NB4 (cell line): Measurements from ENCODE around the gene TTC1.
"Not testable (repeated sequence)": the region's sequence is repeated elsewhere in the genome, so short reads cannot be mapped to it uniquely, and the experiment has no call there.

Experiments
- POLR2A ChIP-seq: IDR thresholded peaks from 2 replicates; pipeline ENCODE4 v1.6.1; 2011; ENCODE audit warnings: mild to moderate bottlenecking; ENCODE audit not compliant: insufficient read length; ENCODE audit errors: extremely low read depth
- TF ChIP-seq, protein P1 (sequence below): IDR thresholded peaks from one replicate; pipeline ENCODE4 v1.5.1; 2012; ENCODE audit warnings: low read depth, low read length

DNA sequence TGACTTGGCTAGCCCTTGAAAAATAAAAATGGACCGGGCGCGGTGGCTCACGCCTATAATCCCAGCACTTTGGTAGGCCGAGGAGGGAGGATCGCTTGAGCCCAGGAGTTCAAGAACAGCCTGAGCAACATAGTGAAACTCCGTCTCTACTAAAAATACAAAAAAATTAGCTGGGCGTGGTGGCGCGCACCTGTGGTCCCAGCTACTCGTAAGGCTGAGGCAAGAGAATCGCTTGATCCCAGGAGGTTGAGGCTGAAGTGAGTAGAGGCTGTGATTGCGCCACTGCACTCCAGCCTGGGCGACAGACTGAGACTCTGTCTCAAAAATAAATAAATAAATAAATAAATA lies 436 bp upstream of the TTC1 start:
- TF ChIP-seq, protein P1, sequence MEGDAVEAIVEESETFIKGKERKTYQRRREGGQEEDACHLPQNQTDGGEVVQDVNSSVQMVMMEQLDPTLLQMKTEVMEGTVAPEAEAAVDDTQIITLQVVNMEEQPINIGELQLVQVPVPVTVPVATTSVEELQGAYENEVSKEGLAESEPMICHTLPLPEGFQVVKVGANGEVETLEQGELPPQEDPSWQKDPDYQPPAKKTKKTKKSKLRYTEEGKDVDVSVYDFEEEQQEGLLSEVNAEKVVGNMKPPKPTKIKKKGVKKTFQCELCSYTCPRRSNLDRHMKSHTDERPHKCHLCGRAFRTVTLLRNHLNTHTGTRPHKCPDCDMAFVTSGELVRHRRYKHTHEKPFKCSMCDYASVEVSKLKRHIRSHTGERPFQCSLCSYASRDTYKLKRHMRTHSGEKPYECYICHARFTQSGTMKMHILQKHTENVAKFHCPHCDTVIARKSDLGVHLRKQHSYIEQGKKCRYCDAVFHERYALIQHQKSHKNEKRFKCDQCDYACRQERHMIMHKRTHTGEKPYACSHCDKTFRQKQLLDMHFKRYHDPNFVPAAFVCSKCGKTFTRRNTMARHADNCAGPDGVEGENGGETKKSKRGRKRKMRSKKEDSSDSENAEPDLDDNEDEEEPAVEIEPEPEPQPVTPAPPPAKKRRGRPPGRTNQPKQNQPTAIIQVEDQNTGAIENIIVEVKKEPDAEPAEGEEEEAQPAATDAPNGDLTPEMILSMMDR: not testable (repeated sequence)
- TF ChIP-seq POLR2A: not testable (repeated sequence)
